Small intestine (tissue), 7 donors: Measurements from ENCODE around the gene HMOX1. TPM values are rescaled to one million over a fixed set of nuclear protein-coding genes. Genes with fewer than 3 reads are reported as not detected.
A peak's percentile ranks its signal among the peaks of the same experiment; 100 is the strongest.

ENCODE experiments used
- DNase-seq, 2 donors: peaks; one replicate each; pipeline versions ENCODE4 v3.0.0 to v3.0.0-alpha.2; 2013
- FAIRE-seq: peaks from 2 replicates; lab custom pipeline; 2012; peaks lifted over from hg19 to GRCh38; lab: Jason Lieb, UNC
- H3K27ac ChIP-seq, 3 donors: one replicate each; pipeline ENCODE4 v1.5.1; 2013; ENCODE audit warnings: low read length in 2 of 3, mild to moderate bottlenecking in 2 of 3, control low read depth in 1 of 3, inconsistent platforms in 1 of 3, low read depth in 1 of 3, moderate library complexity in 1 of 3
- H3K27me3 ChIP-seq, 3 donors: one replicate each; pipeline ENCODE4 v1.6.1; 2013; ENCODE audit warnings: low read length in 3 of 3, inconsistent platforms in 1 of 3; ENCODE audit not compliant: control insufficient read depth in 3 of 3, insufficient read depth in 3 of 3
- H3K36me3 ChIP-seq, 3 donors: one replicate each; pipeline ENCODE4 v1.6.1; 2013; ENCODE audit warnings: low read length in 3 of 3, inconsistent platforms in 1 of 3, low read depth in 1 of 3, mild to moderate bottlenecking in 1 of 3, moderate library complexity in 1 of 3; ENCODE audit not compliant: control insufficient read depth in 3 of 3, insufficient read depth in 2 of 3
- H3K4me1 ChIP-seq, 3 donors: one replicate each; pipeline ENCODE4 v1.6.1; 2013; ENCODE audit warnings: low read length in 2 of 3, inconsistent platforms in 1 of 3, low read depth in 1 of 3, mild to moderate bottlenecking in 1 of 3, moderate library complexity in 1 of 3; ENCODE audit not compliant: control insufficient read depth in 3 of 3, insufficient read depth in 2 of 3
- H3K4me3 ChIP-seq, 3 donors: one replicate each; pipeline ENCODE4 v1.5.1; 2013; ENCODE audit warnings: low read length in 3 of 3, control low read depth in 1 of 3, inconsistent platforms in 1 of 3, low read depth in 1 of 3, mild to moderate bottlenecking in 1 of 3, moderate library complexity in 1 of 3
- H3K9me3 ChIP-seq, 2 donors: one replicate each; pipeline ENCODE4 v1.6.1; 2013; ENCODE audit warnings: low read depth in 1 of 2, low read length in 1 of 2; ENCODE audit not compliant: control insufficient read depth in 2 of 2, insufficient read depth in 1 of 2
- WGBS, 3 donors: extraction: QIAGEN DNeasy Blood & Tissue Kit; methylation state at CpG; one replicate each; pipeline ENCODE4 v1.1.7; 2013; 5-methylcytosine and 5-hydroxymethylcytosine counted together
- polyA plus RNA-seq, 4 donors: library from polyadenylated mRNA; stranded (reverse) in 3 of 4; unstranded in 1 of 4; fragments of 200-250 nt in 3 of 4; fragments of 120-200 nt in 1 of 4; gene quantifications; one replicate each; pipeline versions ENCODE4 v1.2.1 to v1.2.3, GENCODE V29; 2013
- donor health status: healthy with polysubstance abuse.
- donor health status: control.
- donor health status: control.
- donor health status: Bipolar disorder and iron deficiency.
- donor health status: healthy.

The HMOX1 gene
- polyA plus RNA-seq, 4 donors, result 22.3 to 119 (median 79.8) TPM

DNA sequence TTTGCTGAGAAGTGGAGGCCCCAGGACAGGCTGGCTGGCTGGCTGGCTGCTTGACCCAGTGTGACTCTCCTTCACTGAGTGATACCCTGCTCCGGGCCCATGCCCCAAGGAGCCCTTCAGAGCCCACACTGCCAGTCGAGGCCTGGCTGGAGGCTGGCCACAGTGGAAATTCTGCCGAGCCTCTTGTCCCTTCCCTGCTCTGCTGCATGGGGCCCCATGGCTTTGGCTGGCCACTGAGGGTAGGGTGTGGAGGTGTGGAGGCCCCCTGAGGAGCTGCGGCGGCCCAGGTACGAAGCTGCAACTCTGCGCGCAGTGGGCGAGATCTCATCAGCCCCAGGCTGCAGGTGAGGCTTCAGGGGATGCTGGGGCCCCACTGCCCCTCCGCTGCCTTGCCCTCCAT, 33.4 kb upstream of the HMOX1 start:
- Histone ChIP-seq H3K36me3 (peaks cover 4 to 66% (median 9%) of the 10 kb centered on the region in 3 donors), H3K27me3 (no peaks in the 10 kb centered on the region), H3K4me3 (no peak overlapping the region), H3K9me3 (no peaks in the 10 kb centered on the region), H3K27ac (no peak overlapping the region), H3K4me1 (peaks cover 0 to 22% (median 0%) of the 10 kb centered on the region in 3 donors)
- DNase-seq (no peak), FAIRE-seq (no peak)
- 92 to 94% (median 93%) methylated on average over 10 of the region's 10 CpGs for WGBS, 3 donors

DNA sequence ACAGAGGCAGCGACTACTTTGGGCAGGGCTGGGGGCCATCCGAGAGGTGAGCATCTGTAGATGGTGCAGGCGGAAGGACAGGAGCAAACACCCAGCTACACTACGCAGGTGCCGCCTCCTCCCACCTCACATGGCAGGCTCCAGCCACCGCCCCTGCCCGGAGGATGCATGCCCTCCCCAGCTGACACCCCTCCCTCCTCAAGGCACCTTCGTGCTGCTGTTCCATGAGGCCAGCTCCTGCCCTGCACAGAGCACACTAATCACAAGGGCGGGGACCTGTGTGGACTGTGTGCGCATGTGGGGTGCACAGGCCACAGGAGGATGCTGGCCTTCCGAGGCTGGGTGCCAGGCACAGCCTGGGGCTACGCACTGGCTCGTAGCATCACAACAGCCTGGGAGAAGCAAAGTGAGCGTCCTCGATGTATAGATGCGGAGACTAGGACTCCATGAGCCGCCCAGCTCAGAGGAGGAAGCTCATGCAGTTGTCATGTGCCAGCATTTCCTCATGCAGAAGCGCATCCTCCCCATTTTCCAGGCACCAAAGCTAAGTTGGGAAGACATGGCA, 32.8 kb upstream of the HMOX1 start:
- FAIRE-seq, result no peak

DNA sequence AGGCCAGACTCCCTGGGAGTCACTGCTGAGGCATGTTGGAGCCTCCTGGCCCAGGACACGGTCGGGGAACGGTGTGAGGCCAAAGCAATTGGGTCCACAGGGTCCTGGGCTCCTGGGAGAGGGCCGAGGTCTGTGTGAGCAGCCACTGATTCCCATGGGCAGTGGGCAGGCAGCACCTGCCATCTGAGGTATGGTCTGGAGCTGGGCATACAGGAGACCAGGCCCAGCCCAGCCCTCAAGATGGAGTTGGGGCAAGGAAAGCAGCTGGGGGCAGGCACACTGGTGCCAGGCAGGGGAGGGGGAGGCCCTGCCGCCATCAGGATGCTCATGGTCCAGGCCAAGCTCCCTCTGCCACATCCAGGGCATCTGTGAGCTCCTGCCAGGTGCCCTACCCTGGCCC, 32.2 kb upstream of the HMOX1 start:
- Histone ChIP-seq H3K36me3 (peaks cover 4 to 57% (median 6%) of the 10 kb centered on the region in 3 donors), H3K27ac (no peak overlapping the region), H3K9me3 (no peaks in the 10 kb centered on the region), H3K27me3 (no peaks in the 10 kb centered on the region), H3K4me1 (peaks cover 0 to 27% (median 0%) of the 10 kb centered on the region in 3 donors), H3K4me3 (no peak overlapping the region)
- DNase-seq (no peak), FAIRE-seq (no peak)
- 77 to 90% (median 80%) methylated on average over 5 of the region's 5 CpGs for WGBS, 3 donors

More for the DNA sequence above, 32.8 kb upstream of the HMOX1 start:
- H3K27me3 ChIP-seq, result no peaks in the 10 kb centered on the region
- H3K4me1 ChIP-seq, result peaks cover 0 to 27% (median 0%) of the 10 kb centered on the region in 3 donors
- DNase-seq, result no peak
- no peak overlapping the region for H3K4me3 ChIP-seq
- WGBS, 3 donors, result 84 to 91% (median 84%) methylated on average over 18 of the region's 18 CpGs
- H3K27ac ChIP-seq, result no peak overlapping the region
- H3K9me3 ChIP-seq, result no peaks in the 10 kb centered on the region
- peaks cover 4 to 60% (median 9%) of the 10 kb centered on the region in 3 donors for H3K36me3 ChIP-seq

DNA sequence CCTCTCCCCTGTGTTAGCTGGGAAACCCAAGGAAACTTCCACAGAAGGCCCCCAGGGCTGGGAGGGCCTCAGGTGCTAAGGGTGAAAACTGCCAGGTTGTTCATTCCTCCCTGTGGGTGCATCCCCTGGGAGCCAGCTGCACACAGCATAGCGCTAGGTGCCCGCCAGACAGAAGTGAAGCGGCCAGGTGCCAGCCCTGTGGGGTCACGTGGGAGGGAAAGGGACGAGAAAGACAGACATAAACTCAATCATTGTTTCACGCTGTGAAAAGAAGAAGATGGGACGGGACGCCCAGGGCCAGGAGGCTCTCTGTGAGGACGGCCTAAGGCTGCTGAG, 31.6 kb upstream of the HMOX1 start:
- H3K4me1 ChIP-seq, result peaks cover 0 to 27% (median 0%) of the 10 kb centered on the region in 3 donors
- no peak overlapping the region for H3K27ac ChIP-seq
- WGBS, 3 donors, result 62 to 66% (median 66%) methylated on average over 9 of the region's 9 CpGs
- peaks cover 3 to 50% (median 4%) of the 10 kb centered on the region in 3 donors for H3K36me3 ChIP-seq
- H3K9me3 ChIP-seq, result no peaks in the 10 kb centered on the region
- no peaks in the 10 kb centered on the region for H3K27me3 ChIP-seq
- no peak for DNase-seq
- no peak for FAIRE-seq
- H3K4me3 ChIP-seq, result no peak overlapping the region

DNA sequence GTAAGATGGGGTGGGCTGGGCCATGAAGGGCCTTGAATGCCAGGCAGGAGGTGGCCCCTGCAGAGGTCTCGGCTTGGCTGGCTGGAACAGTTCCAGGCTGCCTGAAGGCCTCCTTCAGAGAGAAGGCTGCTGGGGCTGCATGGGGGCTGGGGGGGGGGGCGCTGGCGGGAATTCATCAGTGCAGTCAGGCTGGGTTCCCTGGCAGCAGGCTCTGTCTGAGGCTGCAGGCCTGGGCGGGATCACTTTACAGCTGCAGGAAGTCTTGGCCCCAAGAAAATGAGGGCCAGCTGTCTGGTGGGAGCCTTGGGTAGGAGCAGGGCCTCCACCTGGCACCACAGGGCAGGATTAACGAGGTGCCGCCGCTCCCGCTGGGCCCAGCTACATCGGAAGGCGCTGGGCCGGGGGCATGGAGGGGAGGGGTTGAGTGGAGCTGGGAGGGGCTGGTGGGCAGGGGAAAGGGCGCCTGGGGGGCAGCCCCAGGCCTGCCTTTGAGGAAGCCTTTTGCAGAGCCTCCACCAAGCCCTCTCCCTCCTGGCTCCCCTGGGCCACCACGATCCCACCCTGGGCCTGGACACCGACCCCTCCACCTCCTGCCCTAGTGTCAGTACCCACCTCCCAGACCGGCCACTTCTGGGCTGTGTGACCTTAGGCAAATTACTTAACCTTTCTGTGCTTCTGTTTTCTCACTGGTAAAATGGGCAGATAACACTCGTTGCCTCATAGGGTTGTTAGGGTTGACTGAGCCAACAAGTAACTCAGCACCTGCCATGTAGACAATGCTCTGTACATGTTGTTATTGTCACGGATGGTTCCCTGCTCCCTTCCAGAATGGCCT, 31.0 kb upstream of the HMOX1 start:
- peaks cover 0 to 27% (median 0%) of the 10 kb centered on the region in 3 donors for H3K4me1 ChIP-seq
- H3K4me3 ChIP-seq, result no peak overlapping the region
- H3K27ac ChIP-seq, result peak overlapping the region in 1 of 3 donors; percentile 36
- H3K27me3 ChIP-seq, result no peaks in the 10 kb centered on the region
- no peak for DNase-seq
- no peaks in the 10 kb centered on the region for H3K9me3 ChIP-seq
- peaks cover 3 to 45% (median 4%) of the 10 kb centered on the region in 3 donors for H3K36me3 ChIP-seq
- no peak for FAIRE-seq
- 41 to 50% (median 45%) methylated on average over 15 to 17 of the region's 17 CpGs for WGBS, 3 donors

DNA sequence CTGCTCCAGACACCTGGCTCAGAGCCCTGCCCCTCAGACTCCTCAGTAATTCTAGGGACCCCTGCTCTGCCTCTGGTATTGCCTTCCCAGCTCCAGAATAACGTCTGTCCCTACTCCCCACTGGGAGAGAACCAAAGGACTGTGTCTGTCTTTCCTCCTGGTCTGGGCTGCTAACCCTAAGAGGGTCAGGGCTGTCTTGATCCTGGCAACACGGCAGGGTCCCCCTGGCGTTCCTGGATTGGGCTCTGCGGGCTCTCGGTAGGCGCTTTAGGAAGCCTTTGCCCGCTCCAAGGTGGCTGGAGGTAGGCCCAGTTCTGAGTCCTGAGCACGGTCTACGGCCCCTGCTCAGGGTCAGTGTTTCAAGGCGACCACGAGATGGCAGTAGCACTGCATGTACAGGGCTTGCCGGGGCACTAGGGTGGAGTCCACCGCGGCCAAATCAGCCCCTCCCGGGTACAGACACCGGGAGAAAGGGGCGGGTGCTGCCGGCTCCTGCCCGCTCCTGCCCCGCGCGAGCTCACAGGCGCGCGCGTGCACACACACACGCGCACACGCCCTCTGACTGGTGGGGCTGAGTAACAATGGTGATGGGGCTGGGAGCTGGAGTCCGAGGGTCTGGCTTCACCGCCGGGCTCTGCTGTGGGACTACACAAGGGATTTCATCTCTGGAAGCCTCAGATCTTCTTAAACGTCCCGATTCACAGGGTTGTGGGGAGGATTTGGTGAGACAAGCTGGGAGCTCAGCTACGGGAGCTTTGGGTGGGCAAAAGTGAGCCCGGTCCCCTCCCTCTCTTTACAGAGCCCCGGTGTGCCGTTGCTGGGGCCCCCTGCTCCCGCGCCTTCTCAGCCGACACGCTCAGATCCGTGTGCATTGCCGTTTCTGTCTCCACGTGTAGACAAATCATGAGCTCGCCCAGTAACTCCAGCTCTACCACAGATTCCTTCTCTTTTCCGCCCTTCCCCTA, 30.1 kb upstream of the HMOX1 start:
- Histone ChIP-seq H3K4me1 (peaks cover 0 to 27% (median 0%) of the 10 kb centered on the region in 3 donors), H3K36me3 (peaks cover 2 to 36% (median 3%) of the 10 kb centered on the region in 3 donors), H3K4me3 (peak overlapping the region in 2 of 3 donors; percentile 42 to 48), H3K27ac (peak overlapping the region; percentile 43 to 75 (median 58)), H3K27me3 (no peaks in the 10 kb centered on the region), H3K9me3 (no peaks in the 10 kb centered on the region)
- WGBS, 3 donors, result 2 to 3% (median 2%) methylated on average over 46 to 47 of the region's 47 CpGs
- FAIRE-seq, result no peak
- DNase-seq, result peak; percentile 92 to 95

DNA sequence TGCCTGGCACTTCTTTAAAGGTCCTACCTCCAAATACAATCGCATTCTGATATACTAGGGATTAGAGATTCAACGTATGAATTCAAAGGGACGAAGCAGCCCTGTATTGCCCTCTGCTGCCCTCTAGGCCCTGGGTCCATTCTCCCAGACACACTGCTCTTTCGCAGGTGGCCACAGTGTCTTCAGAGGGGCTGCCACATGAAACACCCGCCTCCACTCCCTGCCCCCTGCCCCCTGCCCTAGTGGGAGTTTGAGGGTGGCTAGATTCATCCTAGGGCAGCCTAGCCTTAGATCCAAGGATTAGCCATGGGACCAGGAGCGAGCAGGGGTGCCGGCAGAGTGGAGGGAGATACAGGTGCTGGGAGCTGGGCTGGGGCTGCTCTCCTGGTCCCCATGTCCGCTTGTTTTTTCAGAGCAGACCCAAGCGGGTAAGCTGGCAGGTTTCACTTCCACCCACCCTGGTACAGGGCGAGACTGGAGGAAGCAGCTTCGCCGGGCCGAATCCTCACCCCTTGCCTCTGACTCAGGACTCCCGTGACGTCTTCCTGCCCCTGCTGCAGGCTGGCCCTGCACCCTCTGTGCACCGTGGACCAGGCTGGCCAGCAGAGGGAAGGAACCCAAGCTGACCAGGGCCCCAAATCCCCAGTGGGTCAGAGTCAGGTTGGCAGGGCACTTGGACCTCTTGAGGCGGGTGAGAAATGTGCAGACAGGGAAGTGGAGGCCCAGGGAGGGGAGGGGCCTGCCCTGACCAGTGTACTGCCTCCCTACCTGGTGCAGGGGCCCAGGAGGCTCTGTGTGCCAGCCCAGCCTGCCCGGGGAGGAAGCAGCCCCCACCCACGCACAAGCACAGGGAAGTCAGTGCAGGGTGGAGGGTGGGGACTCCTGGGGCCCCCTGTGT, 28.4 kb upstream of the HMOX1 start:
- Histone ChIP-seq H3K27ac (peak overlapping the region in 1 of 3 donors; percentile 35), H3K4me1 (peaks cover 0 to 27% (median 0%) of the 10 kb centered on the region in 3 donors), H3K27me3 (no peaks in the 10 kb centered on the region), H3K4me3 (no peak overlapping the region), H3K9me3 (no peaks in the 10 kb centered on the region), H3K36me3 (peaks cover 0 to 19% (median 0%) of the 10 kb centered on the region in 3 donors)
- no peak for FAIRE-seq
- WGBS, 3 donors, result 57 to 62% (median 58%) methylated on average over 19 of the region's 19 CpGs
- DNase-seq, result peak in 1 of 2 donors; percentile 45
